Measurements from ENCODE around the gene VARS1.
A peak's percentile ranks its signal among the peaks of the same experiment; 100 is the strongest.

The VARS1 gene

DNA sequence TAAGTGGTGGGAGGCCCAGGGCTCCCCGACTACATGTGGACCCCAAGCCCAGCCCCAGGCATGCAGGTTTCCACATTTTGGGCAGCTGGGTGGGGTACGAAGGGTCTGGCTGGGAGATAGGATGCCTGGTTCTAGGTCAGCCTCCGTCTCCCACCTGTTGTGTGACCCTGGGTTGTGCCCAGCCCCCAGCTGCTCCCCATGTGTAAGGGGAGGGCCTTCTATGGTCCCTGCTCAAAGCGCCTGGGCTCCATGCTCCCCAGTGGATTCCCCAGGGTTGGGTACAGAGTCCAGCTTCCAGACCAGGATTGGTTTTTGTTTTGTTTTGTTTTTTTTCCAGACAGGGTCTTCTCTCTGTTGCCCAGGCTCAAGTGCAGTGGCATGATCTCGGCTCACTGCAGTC, 17.4 kb downstream of the VARS1 start:
- 100% methylated on average over 4 of the region's 5 CpGs for WGBS, 2 experiments (ENCODE audit: insufficient coverage in 2 of 2)
- Histone ChIP-seq H3K36me3 (ENCODE audit: control insufficient read depth, insufficient read depth, low read length) (peaks cover 48% of the 10 kb centered on the region), H3K9me3 (ENCODE audit: control insufficient read depth, low read length) (no peaks in the 10 kb centered on the region), H3K4me1 (ENCODE audit: control insufficient read depth, insufficient read depth, low read length, poor library complexity, severe bottlenecking) (peaks cover 12% of the 10 kb centered on the region), H3K4me3 (ENCODE audit: extremely low read depth, insufficient read depth, low read length, poor library complexity, severe bottlenecking) (no peak overlapping the region), H3K27ac (ENCODE audit: low read depth, low read length, severe bottlenecking) (no peak overlapping the region)

GRCh38 chr6:31777667-31778050, 17.9 kb downstream of the VARS1 start:
- peak overlapping the region; percentile 23 for H3K27ac ChIP-seq (ENCODE audit: low read depth, low read length, severe bottlenecking)
- no peak overlapping the region for H3K4me3 ChIP-seq (ENCODE audit: extremely low read depth, insufficient read depth, low read length, poor library complexity, severe bottlenecking)
- no peaks in the 10 kb centered on the region for H3K9me3 ChIP-seq (ENCODE audit: control insufficient read depth, low read length)
- H3K36me3 ChIP-seq (ENCODE audit: control insufficient read depth, insufficient read depth, low read length): peaks cover 42% of the 10 kb centered on the region
- 96 to 100% methylated on average over 3 to 5 of the region's 5 CpGs for WGBS, 2 experiments (ENCODE audit: insufficient coverage in 2 of 2)
- peaks cover 12% of the 10 kb centered on the region for H3K4me1 ChIP-seq (ENCODE audit: control insufficient read depth, insufficient read depth, low read length, poor library complexity, severe bottlenecking)

DNA sequence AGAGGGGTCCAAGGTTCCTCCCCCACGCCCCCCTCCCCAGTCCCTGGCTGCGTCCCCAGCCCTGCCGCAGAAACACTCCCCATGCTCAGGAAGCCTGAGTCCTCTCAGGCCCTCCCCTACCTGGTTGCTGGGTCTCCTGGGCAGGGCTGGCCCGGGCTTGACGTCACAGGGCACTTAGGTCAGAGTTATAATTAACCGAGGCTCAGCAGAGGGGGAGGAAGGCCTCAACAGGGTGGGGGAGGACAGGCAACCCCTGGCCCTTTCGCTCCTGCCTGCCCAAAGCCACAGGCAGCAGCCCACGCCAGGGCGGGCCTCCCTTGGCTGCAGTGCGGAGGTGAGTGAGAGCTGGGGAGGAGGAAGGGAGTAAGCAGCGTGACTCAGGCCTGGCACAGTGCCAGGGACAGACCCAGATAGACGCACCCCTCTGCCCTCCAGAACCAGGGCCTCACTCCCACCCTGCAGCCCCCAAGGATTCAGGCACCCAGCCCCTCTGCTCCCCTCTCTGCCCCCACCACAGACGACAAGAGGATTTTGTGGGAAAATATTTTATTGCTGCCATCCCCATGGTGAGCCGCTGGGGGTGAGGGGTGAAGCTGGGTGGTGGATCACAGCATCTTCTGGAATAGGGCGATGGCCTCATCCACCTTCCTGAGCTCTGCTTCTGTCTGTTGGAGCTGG, 18.4 kb downstream of the VARS1 start, which contains the start of gene VWA7:
VWA7 (minus strand) TSS at position 340 of the 678 bp plus-strand sequence. CDS start 549 bp downstream, outside the sequence.
- WGBS, 2 experiments (ENCODE audit: insufficient coverage in 2 of 2): 36 to 80% methylated on average over 3 to 11 of the region's 15 CpGs
- H3K9me3 ChIP-seq (ENCODE audit: control insufficient read depth, low read length): no peaks in the 10 kb centered on the region
- H3K36me3 ChIP-seq (ENCODE audit: control insufficient read depth, insufficient read depth, low read length): peaks cover 37% of the 10 kb centered on the region
- H3K4me1 ChIP-seq (ENCODE audit: control insufficient read depth, insufficient read depth, low read length, poor library complexity, severe bottlenecking): peaks cover 12% of the 10 kb centered on the region
- H3K4me3 ChIP-seq (ENCODE audit: extremely low read depth, insufficient read depth, low read length, poor library complexity, severe bottlenecking): no peak within 1 kb of the TSS
- peak within 1 kb of the TSS; percentile 23 for H3K27ac ChIP-seq (ENCODE audit: low read depth, low read length, severe bottlenecking)

GRCh38 chr6:31776485-31776988, 19.0 kb downstream of the VARS1 start:
- 76 to 82% methylated on average over 10 to 14 of the region's 14 CpGs for WGBS, 2 experiments (ENCODE audit: insufficient coverage in 2 of 2)
- H3K9me3 ChIP-seq (ENCODE audit: control insufficient read depth, low read length): no peaks in the 10 kb centered on the region
- no peak overlapping the region for H3K27ac ChIP-seq (ENCODE audit: low read depth, low read length, severe bottlenecking)
- H3K4me3 ChIP-seq (ENCODE audit: extremely low read depth, insufficient read depth, low read length, poor library complexity, severe bottlenecking): no peak overlapping the region
- H3K4me1 ChIP-seq (ENCODE audit: control insufficient read depth, insufficient read depth, low read length, poor library complexity, severe bottlenecking): peaks cover 12% of the 10 kb centered on the region
- peaks cover 31% of the 10 kb centered on the region for H3K36me3 ChIP-seq (ENCODE audit: control insufficient read depth, insufficient read depth, low read length)

DNA sequence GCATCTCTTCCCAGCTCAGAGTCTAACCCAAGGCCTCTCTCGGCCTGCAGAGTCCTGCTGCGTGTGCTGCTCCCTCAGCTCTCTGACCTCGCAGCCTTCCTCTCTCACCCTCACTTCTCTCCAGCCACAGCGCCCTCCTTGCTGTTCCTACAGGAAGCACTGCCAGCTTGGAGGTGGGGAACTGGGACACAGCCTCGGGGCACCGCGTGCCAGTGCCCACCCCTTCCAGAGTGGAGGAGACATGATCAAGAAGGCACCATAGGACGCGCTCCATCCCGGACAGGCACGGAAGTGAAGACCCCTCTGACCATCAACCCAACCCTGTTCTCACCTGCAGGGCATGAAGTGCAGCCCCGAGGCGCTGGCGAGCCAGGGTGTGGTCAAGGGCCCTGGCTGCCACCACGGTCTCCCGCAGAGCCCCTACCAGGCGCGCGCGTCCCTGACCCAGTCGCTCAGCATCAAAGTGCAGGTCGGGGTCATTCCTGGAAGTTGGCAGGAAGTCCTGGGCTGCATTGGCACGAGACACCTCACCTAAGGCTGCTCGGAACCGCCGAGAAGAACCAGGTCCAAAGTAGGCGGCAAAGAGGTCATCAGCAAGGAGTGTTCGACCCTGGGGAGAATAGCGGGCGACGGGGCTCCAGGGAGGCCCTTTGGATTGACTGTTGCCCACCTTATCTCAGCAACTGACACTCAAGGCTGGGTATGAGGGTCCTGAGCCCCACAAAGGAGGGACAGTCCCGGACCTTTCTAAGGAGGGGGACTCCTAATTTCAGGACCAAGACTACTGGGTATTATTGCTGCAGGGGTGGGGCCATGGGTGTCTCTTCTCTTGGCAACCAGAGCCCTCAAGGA, 19.7 kb downstream of the VARS1 start:
- no peak overlapping the region for H3K27ac ChIP-seq (ENCODE audit: low read depth, low read length, severe bottlenecking)
- H3K4me3 ChIP-seq (ENCODE audit: extremely low read depth, insufficient read depth, low read length, poor library complexity, severe bottlenecking): no peak overlapping the region
- WGBS, 2 experiments (ENCODE audit: insufficient coverage in 2 of 2): 90 to 94% methylated on average over 31 to 32 of the region's 32 CpGs
- H3K9me3 ChIP-seq (ENCODE audit: control insufficient read depth, low read length): no peaks in the 10 kb centered on the region
- H3K4me1 ChIP-seq (ENCODE audit: control insufficient read depth, insufficient read depth, low read length, poor library complexity, severe bottlenecking): peaks cover 12% of the 10 kb centered on the region
- H3K36me3 ChIP-seq (ENCODE audit: control insufficient read depth, insufficient read depth, low read length): peaks cover 24% of the 10 kb centered on the region

- Histone ChIP-seq H3K4me3 (ENCODE audit: extremely low read depth, insufficient read depth, low read length, poor library complexity, severe bottlenecking) (no peak overlapping the region), H3K9me3 (ENCODE audit: control insufficient read depth, low read length) (no peaks in the 10 kb centered on the region), H3K27ac (ENCODE audit: low read depth, low read length, severe bottlenecking) (no peak overlapping the region), H3K36me3 (ENCODE audit: control insufficient read depth, insufficient read depth, low read length) (peaks cover 18% of the 10 kb centered on the region), H3K4me1 (ENCODE audit: control insufficient read depth, insufficient read depth, low read length, poor library complexity, severe bottlenecking) (peaks cover 12% of the 10 kb centered on the region)
- WGBS, 2 experiments (ENCODE audit: insufficient coverage in 2 of 2): 80 to 95% methylated on average over 2 of the region's 4 CpGs
Measured at GRCh38 chr6:31775184-31775583, 20.4 kb downstream of the VARS1 start.

DNA sequence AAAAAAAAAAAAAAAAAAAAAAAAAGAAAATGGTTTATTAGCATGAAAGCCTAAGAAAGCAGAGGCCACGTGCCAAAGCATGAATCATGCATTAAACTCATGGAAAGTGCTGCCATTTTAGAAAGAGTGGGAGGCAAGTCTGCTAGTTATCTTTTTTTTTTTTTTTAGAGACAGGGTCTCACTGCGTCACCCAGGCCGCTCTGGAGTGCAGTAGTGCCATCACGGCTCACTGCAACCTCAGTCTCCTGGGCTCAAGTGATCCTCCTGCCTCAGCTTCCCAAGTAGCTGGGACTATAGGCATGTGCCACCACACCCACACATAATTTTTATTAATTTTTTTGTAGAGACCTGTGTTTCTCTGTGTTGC, 23.6 kb downstream of the VARS1 start:
- H3K4me1 ChIP-seq (ENCODE audit: control insufficient read depth, insufficient read depth, low read length, poor library complexity, severe bottlenecking): peaks cover 6% of the 10 kb centered on the region
- no peaks in the 10 kb centered on the region for H3K9me3 ChIP-seq (ENCODE audit: control insufficient read depth, low read length)
- no peaks in the 10 kb centered on the region for H3K36me3 ChIP-seq (ENCODE audit: control insufficient read depth, insufficient read depth, low read length)
- no peak overlapping the region for H3K27ac ChIP-seq (ENCODE audit: low read depth, low read length, severe bottlenecking)
- 94% methylated on average over 3 of the region's 4 CpGs; no CpG with 5 or more reads in 1 of the 2 experiments for WGBS, 2 experiments (ENCODE audit: insufficient coverage in 2 of 2)
- H3K4me3 ChIP-seq (ENCODE audit: extremely low read depth, insufficient read depth, low read length, poor library complexity, severe bottlenecking): no peak overlapping the region

GRCh38 chr6:31770860-31771259, 24.7 kb downstream of the VARS1 start:
- Histone ChIP-seq H3K36me3 (ENCODE audit: control insufficient read depth, insufficient read depth, low read length) (no peaks in the 10 kb centered on the region), H3K9me3 (ENCODE audit: control insufficient read depth, low read length) (no peaks in the 10 kb centered on the region), H3K27ac (ENCODE audit: low read depth, low read length, severe bottlenecking) (no peak overlapping the region), H3K4me3 (ENCODE audit: extremely low read depth, insufficient read depth, low read length, poor library complexity, severe bottlenecking) (no peak overlapping the region), H3K4me1 (ENCODE audit: control insufficient read depth, insufficient read depth, low read length, poor library complexity, severe bottlenecking) (no peaks in the 10 kb centered on the region)
- WGBS, 2 experiments (ENCODE audit: insufficient coverage in 2 of 2): no CpG with 5 or more reads among the region's 2 CpGs

DNA sequence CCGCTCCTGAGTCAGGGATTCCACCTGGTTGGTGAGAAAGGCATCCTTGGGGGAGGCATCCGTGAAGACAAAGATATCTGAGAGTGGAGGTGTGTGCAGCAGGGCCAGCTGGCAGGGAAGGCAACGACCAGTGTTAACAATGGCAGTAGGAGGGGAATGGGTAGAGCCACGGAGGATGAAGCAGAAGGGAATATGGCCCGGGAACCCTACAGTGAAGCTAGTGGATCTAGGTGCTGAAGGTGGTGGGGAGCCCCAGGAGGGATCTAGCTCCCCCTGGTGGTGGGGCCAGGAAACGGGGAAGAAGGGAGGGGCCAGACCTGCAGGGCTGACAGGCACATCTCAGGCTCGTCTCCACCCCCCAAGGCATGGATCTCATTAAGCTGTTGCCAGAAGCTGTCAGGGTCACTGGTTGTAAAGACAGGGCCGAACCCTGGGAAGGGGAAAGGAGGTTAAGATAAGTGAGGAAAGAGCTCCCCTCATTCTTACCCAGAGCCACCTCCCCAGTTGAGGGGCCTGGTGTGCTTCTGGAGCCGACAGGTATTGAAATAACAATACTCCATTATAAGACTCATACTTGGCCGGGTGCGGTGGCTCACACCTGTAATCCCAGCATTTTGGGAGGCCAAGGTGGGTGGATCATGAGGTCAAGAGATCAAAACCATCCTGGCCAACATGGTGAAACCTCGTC, 25.7 kb downstream of the VARS1 start:
- Histone ChIP-seq H3K9me3 (ENCODE audit: control insufficient read depth, low read length) (no peaks in the 10 kb centered on the region), H3K4me1 (ENCODE audit: control insufficient read depth, insufficient read depth, low read length, poor library complexity, severe bottlenecking) (no peaks in the 10 kb centered on the region), H3K4me3 (ENCODE audit: extremely low read depth, insufficient read depth, low read length, poor library complexity, severe bottlenecking) (no peak overlapping the region), H3K27ac (ENCODE audit: low read depth, low read length, severe bottlenecking) (no peak overlapping the region), H3K36me3 (ENCODE audit: control insufficient read depth, insufficient read depth, low read length) (no peaks in the 10 kb centered on the region)
- WGBS, 2 experiments (ENCODE audit: insufficient coverage in 2 of 2): 71 to 84% methylated on average over 7 to 8 of the region's 12 CpGs

DNA sequence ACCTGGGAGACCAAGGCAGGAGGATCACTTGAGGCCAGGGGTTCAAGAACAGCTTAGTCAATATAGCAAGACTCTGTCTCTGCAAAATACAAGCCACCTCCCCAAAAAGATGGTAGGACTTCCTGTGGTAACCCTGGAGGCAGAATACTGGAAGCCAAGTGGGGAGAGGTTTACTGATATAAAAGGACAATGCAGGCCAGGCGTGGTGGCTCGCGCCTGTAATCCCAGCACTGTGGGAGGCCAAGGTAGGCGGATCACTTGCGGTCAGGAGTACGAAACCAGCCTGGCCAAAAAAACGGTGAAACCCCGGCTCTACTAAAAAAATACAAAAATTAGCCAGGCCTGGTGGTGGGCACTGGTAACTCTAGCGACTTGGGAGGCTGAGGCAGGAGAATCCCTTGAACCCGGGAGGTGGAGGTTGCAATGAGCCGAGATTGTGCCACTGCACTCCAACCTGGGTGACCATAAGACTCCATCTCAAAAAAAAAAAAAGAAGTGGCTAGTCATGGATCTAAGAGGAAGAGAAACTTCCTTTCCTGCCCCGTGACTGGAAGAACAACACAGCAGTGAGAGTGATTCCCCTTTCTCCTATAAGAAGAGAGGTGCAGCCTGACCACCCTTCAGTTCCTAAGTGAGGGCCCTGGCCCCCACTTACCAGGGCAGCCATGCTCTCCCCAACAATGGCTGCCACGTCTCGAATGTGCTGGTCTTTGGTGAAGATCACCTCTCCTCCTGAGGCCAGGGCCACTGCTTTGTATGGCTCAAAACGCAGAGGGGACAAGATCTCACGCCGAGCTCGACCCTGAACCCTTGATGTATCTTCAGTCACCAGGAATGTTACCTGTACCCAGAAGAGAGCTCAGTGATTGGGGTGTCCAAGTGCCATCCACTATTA, 26.9 kb downstream of the VARS1 start:
- Histone ChIP-seq H3K4me3 (ENCODE audit: extremely low read depth, insufficient read depth, low read length, poor library complexity, severe bottlenecking) (no peak overlapping the region), H3K36me3 (ENCODE audit: control insufficient read depth, insufficient read depth, low read length) (no peaks in the 10 kb centered on the region), H3K9me3 (ENCODE audit: control insufficient read depth, low read length) (no peaks in the 10 kb centered on the region), H3K27ac (ENCODE audit: low read depth, low read length, severe bottlenecking) (no peak overlapping the region), H3K4me1 (ENCODE audit: control insufficient read depth, insufficient read depth, low read length, poor library complexity, severe bottlenecking) (peaks cover 7% of the 10 kb centered on the region)
- WGBS, 2 experiments (ENCODE audit: insufficient coverage in 2 of 2): 94 to 98% methylated on average over 17 to 18 of the region's 18 CpGs
